Vagina (tissue), 2 donors: ENCODE results near the gene PPP6R2.

ENCODE experiments used
- POLR2A ChIP-seq, 2 donors: fragments of 450-650 bp; IDR thresholded peaks; one replicate each; pipeline ENCODE4 v1.6.1; 2017; ENCODE audit warnings: antibody characterized with exemption in 2 of 2, mild to moderate bottlenecking in 2 of 2, moderate library complexity in 2 of 2
- POLR2AphosphoS5 ChIP-seq, 2 donors: sonication (generic); formaldehyde crosslinking; IDR thresholded peaks; one replicate each; pipeline ENCODE4 v1.9.0; 2017; ENCODE audit warnings: antibody characterized with exemption in 2 of 2, mild to moderate bottlenecking in 2 of 2, low read depth in 1 of 2; ENCODE audit not compliant: insufficient read depth in 1 of 2
- TF ChIP-seq, protein P1 (sequence below), 3 experiments: fragments of 450-650 bp in 2 of 3; fragments of 200-600 bp in 1 of 3; sonication (generic) in 1 of 3; IDR thresholded peaks; one replicate each; pipeline ENCODE4 v1.5.1; 2017 to 2019; ENCODE audit warnings: antibody characterized with exemption in 3 of 3, mild to moderate bottlenecking in 2 of 3, moderate library complexity in 2 of 3

DNA sequence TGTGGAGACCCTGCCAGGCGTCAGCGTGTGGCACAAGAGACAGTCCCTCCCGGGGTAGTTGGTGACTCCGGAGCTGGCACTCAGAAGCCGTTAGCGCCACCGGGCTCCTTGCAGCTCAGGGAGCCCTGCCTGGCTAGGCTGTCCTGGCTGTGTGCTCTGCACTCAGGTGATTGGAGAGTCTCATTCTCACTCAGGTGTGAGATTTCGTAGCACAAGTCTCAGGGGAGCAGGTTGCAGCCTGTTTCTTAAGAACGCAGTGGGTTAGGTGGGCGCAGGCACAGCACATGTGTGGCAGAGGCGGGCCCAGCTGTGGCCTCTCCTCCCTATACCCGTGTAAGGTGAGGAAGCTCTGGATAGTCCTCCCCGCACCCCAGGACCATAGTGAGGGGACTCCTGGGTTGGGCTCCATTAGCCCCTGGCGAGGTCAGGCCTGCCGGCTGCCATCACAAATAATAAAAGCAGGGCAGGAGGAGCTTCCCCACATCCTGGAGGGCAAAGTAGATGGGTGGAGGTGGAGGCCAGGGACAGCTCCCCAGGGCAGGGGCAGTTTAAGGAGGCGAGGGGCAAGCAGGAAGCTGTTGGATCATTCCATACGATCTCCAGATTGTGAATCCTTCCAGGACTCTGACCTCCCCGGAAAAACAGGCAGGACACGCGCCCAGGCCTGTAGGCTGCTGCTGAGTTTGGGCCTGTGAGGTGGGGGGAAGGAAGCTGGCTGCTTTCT, 92.3 kb downstream of the PPP6R2 start:
- TF ChIP-seq, protein P1, sequence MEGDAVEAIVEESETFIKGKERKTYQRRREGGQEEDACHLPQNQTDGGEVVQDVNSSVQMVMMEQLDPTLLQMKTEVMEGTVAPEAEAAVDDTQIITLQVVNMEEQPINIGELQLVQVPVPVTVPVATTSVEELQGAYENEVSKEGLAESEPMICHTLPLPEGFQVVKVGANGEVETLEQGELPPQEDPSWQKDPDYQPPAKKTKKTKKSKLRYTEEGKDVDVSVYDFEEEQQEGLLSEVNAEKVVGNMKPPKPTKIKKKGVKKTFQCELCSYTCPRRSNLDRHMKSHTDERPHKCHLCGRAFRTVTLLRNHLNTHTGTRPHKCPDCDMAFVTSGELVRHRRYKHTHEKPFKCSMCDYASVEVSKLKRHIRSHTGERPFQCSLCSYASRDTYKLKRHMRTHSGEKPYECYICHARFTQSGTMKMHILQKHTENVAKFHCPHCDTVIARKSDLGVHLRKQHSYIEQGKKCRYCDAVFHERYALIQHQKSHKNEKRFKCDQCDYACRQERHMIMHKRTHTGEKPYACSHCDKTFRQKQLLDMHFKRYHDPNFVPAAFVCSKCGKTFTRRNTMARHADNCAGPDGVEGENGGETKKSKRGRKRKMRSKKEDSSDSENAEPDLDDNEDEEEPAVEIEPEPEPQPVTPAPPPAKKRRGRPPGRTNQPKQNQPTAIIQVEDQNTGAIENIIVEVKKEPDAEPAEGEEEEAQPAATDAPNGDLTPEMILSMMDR (IDR thresholded peaks at IDR 0.05) = no peak
- TF ChIP-seq POLR2A (IDR thresholded peaks at IDR 0.05) = no peak
- TF ChIP-seq POLR2AphosphoS5 (IDR thresholded peaks at IDR 0.05; ENCODE audit: insufficient read depth in 1 of 2, low read depth in 1 of 2) = no peak
